GM23248 (cell line): ENCODE measurements around the gene CDK4. TPM values are rescaled to one million over a fixed set of nuclear protein-coding genes. Genes with fewer than 3 reads are reported as not detected.

Source experiments
- DNase-seq: peaks from one replicate; pipeline ENCODE4 v3.0.0-alpha.2; 2015
- H2AFZ ChIP-seq: fragments of 200-600 bp; sonication (generic); 2 replicates; pipeline ENCODE4 v1.6.1; 2016; ENCODE audit warnings: antibody characterized with exemption
- H3F3A ChIP-seq: fragments of 200-600 bp; sonication (generic); 2 replicates; pipeline ENCODE4 v1.6.1; 2016; ENCODE audit warnings: mild to moderate bottlenecking, antibody characterized with exemption, mixed run types; ENCODE audit not compliant: insufficient read depth
- H3K27ac ChIP-seq: fragments of 200-600 bp; sonication (generic); 2 replicates; pipeline ENCODE4 v1.5.1; 2016; ENCODE audit warnings: mild to moderate bottlenecking
- H3K27me3 ChIP-seq: fragments of 200-600 bp; sonication (generic); replicated peaks from 2 replicates; pipeline ENCODE4 v1.6.1; 2016; ENCODE audit warnings: mild to moderate bottlenecking; ENCODE audit not compliant: insufficient read depth
- H3K36me3 ChIP-seq: fragments of 200-600 bp; sonication (generic); 2 replicates; pipeline ENCODE4 v1.6.1; 2016; ENCODE audit warnings: low read depth, mild to moderate bottlenecking
- H3K4me1 ChIP-seq: fragments of 200-600 bp; sonication (generic); 2 replicates; pipeline ENCODE4 v1.6.1; 2016; ENCODE audit warnings: mild to moderate bottlenecking; ENCODE audit not compliant: insufficient read depth
- H3K4me2 ChIP-seq: fragments of 200-600 bp; sonication (generic); one replicate; pipeline ENCODE4 v1.6.1; 2016; ENCODE audit warnings: mild to moderate bottlenecking; ENCODE audit not compliant: unreplicated experiment
- H3K4me3 ChIP-seq: fragments of 200-600 bp; sonication (generic); 2 replicates; pipeline ENCODE4 v1.5.1; 2016; ENCODE audit warnings: mild to moderate bottlenecking
- H3K79me2 ChIP-seq: fragments of 200-600 bp; sonication (generic); 2 replicates; pipeline ENCODE4 v1.6.1; 2016; ENCODE audit warnings: mild to moderate bottlenecking; ENCODE audit not compliant: insufficient read depth
- H3K9ac ChIP-seq: fragments of 200-600 bp; sonication (generic); 2 replicates; pipeline ENCODE4 v1.6.1; 2016; ENCODE audit warnings: mild to moderate bottlenecking
- H3K9me2 ChIP-seq: fragments of 200-600 bp; sonication (generic); 2 replicates; pipeline ENCODE4 v1.6.1; 2016; ENCODE audit warnings: mixed run types, mild to moderate bottlenecking, moderate library complexity; ENCODE audit not compliant: insufficient read depth
- H3K9me3 ChIP-seq: fragments of 200-600 bp; sonication (generic); one replicate; pipeline ENCODE4 v1.6.1; 2017; ENCODE audit warnings: low read depth
- H4K20me1 ChIP-seq: fragments of 200-600 bp; sonication (generic); 2 replicates; pipeline ENCODE4 v1.6.0; 2016; ENCODE audit not compliant: insufficient read depth
- EZH2 ChIP-seq: fragments of 200-600 bp; sonication (generic); IDR thresholded peaks from 2 replicates; pipeline ENCODE4 v1.6.1; 2018; ENCODE audit warnings: antibody characterized with exemption, mild to moderate bottlenecking; ENCODE audit not compliant: insufficient read depth, poor library complexity, severe bottlenecking
- EZH2phosphoT487 ChIP-seq: fragments of 200-600 bp; sonication (generic); IDR thresholded peaks from 2 replicates; pipeline ENCODE4 v1.6.1; 2018; ENCODE audit warnings: antibody characterized with exemption, moderate library complexity, mild to moderate bottlenecking, low read depth; ENCODE audit not compliant: insufficient read depth
- WGBS, 2 experiments: methylation state at CpG; one replicate each; pipeline ENCODE4 v1.1.6; 2015 to 2017; ENCODE audit warnings: low lambda C conversion rate in 2 of 2, low coverage in 1 of 2; ENCODE audit errors: missing lambda C conversion rate in 2 of 2; 5-methylcytosine and 5-hydroxymethylcytosine counted together
- in situ Hi-C: fragments of 300-500 bp; cut with MboI; formaldehyde crosslinking; loops from 2 replicates; pipeline ENCODE4 v1.15.0; 2020
- polyA plus RNA-seq: library from polyadenylated mRNA; unstranded; fragments of >200 nt; fragmentation: Nextera tagmentation; extraction: Ambion mirVana; gene quantifications from 2 replicates; pipeline ENCODE4 v1.2.1, GENCODE V29; 2016
- total RNA-seq: library from RNA; depleted of rRNA; stranded (reverse); fragments of >200 nt; shearing (Covaris generic); gene quantifications from 2 replicates; pipeline ENCODE4 v1.2.3, GENCODE V29; 2014

The CDK4 gene
- total and polyA plus RNA-seq, 2 experiments from 2014 or later, result 123 to 152 TPM

DNA sequence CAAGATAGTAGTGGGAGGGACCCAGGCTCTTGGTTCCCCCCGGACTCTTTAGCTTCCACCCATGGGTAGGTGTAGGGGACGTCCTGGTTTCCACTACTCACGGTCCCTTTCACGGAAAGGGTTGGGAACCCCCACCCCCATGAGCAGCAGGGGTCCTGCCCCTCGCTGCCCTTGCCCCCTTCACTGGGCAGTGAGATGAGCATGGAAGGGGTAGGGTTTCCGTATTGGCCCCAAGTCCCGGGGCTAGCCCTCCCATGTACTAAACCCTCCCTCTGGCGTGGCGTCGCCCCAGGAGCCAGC is 26.3 kb downstream of the CDK4 start:
- no peaks in the 10 kb centered on the region; the same call in 1 of the 2 replicates for H3F3A ChIP-seq
- H3K27ac ChIP-seq, result peak overlapping the region; percentile 70; the same call in 1 of the 2 replicates
- no peaks in the 10 kb centered on the region for H4K20me1 ChIP-seq
- TF ChIP-seq EZH2phosphoT487 (no peak), EZH2 (no peak)
- no peaks in the 10 kb centered on the region for H3K4me1 ChIP-seq
- in situ Hi-C loops, result no loop called here
- 0 to 2% methylated on average over 10 of the region's 10 CpGs for WGBS, 2 experiments
- H3K27me3 ChIP-seq, result no peaks in the 10 kb centered on the region
- peak overlapping the region; percentile 83 for H3K4me3 ChIP-seq
- peak overlapping the region; percentile 94 for H3K9ac ChIP-seq
- peak overlapping the region; percentile 89 for H2AFZ ChIP-seq
- no peaks in the 10 kb centered on the region for H3K79me2 ChIP-seq
- peak overlapping the region; percentile 87 for H3K4me2 ChIP-seq
- no peaks in the 10 kb centered on the region for H3K9me3 ChIP-seq
- H3K9me2 ChIP-seq, result no peaks in the 10 kb centered on the region
- no peaks in the 10 kb centered on the region for H3K36me3 ChIP-seq
- DNase-seq, result no peak

DNA sequence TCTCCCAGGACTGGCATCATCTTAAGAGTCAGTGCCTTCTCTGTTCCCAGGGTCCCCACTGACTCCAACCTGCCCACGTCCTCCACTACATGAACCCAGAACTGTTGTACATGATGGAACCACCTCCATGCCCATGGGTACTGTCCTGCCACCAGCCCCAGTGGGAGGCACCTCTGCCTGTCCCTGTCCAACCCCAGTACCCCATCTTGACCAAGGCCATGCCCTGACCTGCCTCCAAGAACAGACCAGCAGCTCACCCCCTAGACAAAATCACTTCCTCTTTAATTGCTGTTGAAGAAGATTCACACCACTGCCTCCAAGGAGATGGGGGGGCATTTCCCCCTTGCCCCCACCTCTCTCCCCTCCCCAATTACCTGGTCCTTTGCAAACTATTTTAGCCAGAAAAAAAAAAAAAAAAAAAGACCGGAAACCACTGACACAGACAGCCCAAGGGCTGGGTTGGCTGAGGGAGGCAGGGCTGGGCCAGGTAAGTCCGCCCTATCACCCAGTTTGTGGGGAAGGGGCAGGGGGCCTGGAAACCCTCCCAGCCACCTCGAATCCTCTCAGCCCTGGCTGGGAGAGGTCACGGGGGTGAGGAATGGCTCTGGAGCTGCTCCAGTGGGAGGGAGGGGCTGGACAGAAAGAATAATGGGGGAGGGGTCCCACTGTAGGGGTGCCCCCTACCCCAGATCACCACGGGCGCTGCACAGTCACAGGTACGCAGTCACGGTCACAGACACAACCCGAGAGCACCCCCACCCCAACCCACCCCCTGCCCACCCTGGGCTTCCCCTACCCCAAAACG is 27.0 kb downstream of the CDK4 start:
- TF ChIP-seq EZH2phosphoT487, result no peak
- TF ChIP-seq EZH2, result no peak
- Histone ChIP-seq H3K36me3 (no peaks in the 10 kb centered on the region), H3K9ac (no peak overlapping the region), H3F3A (no peaks in the 10 kb centered on the region; the same call in 1 of the 2 replicates), H2AFZ (no peak overlapping the region), H3K9me3 (no peaks in the 10 kb centered on the region), H3K9me2 (no peaks in the 10 kb centered on the region), H3K79me2 (no peaks in the 10 kb centered on the region), H3K27me3 (no peaks in the 10 kb centered on the region), H3K4me2 (no peak overlapping the region), H4K20me1 (no peaks in the 10 kb centered on the region), H3K27ac (no peak overlapping the region), H3K4me3 (no peak overlapping the region), H3K4me1 (no peaks in the 10 kb centered on the region)
- 9 to 10% methylated on average over 5 to 11 of the region's 11 CpGs for WGBS, 2 experiments
- in situ Hi-C loops, result no loop called here
- DNase-seq, result no peak

DNA sequence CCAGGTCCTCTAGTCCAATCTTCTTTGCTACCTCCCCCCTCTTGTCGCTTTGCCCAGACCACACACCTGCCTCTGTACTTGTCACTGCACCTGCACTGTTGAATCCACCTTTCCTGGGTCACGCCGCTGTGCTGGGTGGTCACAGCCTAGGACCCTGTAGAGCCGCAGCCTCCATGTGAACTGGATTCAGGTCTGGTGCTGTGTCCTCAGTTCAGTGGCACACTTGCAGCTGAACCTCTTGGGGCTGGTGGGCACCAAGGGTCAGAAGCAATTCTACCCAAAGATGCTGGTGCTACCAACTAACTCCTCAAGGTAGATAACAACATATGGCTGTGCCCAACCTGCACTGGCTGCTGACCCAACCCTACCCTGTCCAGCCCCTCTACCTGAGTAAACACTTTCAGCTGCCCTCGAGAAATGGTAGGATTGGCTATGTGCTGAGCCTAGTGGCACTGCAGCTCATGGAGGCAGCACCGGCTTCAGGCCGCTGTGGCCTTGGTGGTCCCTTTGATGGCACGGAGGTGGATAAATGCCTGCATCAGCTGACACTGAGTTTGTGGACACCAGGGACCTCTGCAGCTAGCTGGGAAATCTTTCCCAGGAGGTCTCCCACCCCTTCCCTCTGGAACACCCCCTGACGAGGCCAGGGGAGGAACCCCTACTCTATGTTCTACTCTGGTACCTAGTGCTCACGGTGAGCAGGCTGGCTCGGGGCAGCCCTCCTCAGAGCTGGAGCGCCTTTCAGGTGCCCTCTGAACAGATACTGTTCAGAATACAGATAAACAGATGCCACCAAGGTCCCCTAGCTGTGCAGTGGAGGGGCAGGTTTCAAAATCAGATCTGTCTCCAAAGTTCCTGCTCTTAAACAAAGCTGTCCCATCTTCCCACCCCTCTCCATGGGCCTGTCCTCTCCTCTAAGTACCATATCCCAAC is 27.8 kb downstream of the CDK4 start:
- WGBS, 2 experiments, result 71 to 75% methylated on average over 12 of the region's 12 CpGs
- Histone ChIP-seq H4K20me1 (no peaks in the 10 kb centered on the region), H3F3A (no peaks in the 10 kb centered on the region; the same call in 1 of the 2 replicates), H3K4me2 (no peak overlapping the region), H3K4me3 (no peak overlapping the region), H3K9me2 (no peaks in the 10 kb centered on the region), H3K4me1 (no peaks in the 10 kb centered on the region), H3K79me2 (no peaks in the 10 kb centered on the region), H2AFZ (no peak overlapping the region), H3K36me3 (no peaks in the 10 kb centered on the region; the same call in 1 of the 2 replicates), H3K9ac (no peak overlapping the region), H3K27me3 (no peaks in the 10 kb centered on the region), H3K27ac (no peak overlapping the region), H3K9me3 (no peaks in the 10 kb centered on the region)
- in situ Hi-C loops, result no loop called here
- no peak for DNase-seq
- TF ChIP-seq EZH2phosphoT487 (no peak), EZH2 (no peak)

GRCh38 chr12:57723630-57723962 is 28.5 kb downstream of the CDK4 start:
- Histone ChIP-seq H3K9me3 (no peaks in the 10 kb centered on the region), H3K27ac (no peak overlapping the region), H3K4me3 (no peak overlapping the region), H3F3A (no peaks in the 10 kb centered on the region; the same call in 1 of the 2 replicates), H3K79me2 (no peaks in the 10 kb centered on the region), H2AFZ (no peak overlapping the region), H3K4me1 (no peaks in the 10 kb centered on the region), H3K9me2 (no peaks in the 10 kb centered on the region), H3K27me3 (no peaks in the 10 kb centered on the region), H3K4me2 (no peak overlapping the region), H3K36me3 (no peaks in the 10 kb centered on the region; the same call in 1 of the 2 replicates), H3K9ac (no peak overlapping the region), H4K20me1 (no peaks in the 10 kb centered on the region)
- in situ Hi-C loops, result no loop called here
- 61 to 77% methylated on average over 2 of the region's 2 CpGs for WGBS, 2 experiments
- no peak for DNase-seq
- no peak for TF ChIP-seq EZH2phosphoT487
- no peak for TF ChIP-seq EZH2
